ENCODE results near the gene FLVCR1.

FLVCR1 gene

GRCh38 chr1:212915245-212916091 lies 57.4 kb downstream of the FLVCR1 start:
- TF ChIP-seq, protein P1, sequence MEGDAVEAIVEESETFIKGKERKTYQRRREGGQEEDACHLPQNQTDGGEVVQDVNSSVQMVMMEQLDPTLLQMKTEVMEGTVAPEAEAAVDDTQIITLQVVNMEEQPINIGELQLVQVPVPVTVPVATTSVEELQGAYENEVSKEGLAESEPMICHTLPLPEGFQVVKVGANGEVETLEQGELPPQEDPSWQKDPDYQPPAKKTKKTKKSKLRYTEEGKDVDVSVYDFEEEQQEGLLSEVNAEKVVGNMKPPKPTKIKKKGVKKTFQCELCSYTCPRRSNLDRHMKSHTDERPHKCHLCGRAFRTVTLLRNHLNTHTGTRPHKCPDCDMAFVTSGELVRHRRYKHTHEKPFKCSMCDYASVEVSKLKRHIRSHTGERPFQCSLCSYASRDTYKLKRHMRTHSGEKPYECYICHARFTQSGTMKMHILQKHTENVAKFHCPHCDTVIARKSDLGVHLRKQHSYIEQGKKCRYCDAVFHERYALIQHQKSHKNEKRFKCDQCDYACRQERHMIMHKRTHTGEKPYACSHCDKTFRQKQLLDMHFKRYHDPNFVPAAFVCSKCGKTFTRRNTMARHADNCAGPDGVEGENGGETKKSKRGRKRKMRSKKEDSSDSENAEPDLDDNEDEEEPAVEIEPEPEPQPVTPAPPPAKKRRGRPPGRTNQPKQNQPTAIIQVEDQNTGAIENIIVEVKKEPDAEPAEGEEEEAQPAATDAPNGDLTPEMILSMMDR (IDR thresholded peaks at IDR 0.05; ENCODE audit: low read depth, low read length), result peak; percentile 52
- DNase-seq (ENCODE audit: low read depth, low spot score), result peak; percentile 54
- H3K4me3 ChIP-seq (ENCODE audit: low read depth, low read length), result no peak overlapping the region
- in situ Hi-C loops (cut with HindIII; ENCODE audit: low sequenced_read_pairs), result no loop called here

GRCh38 chr1:212916481-212917133 lies 58.5 kb downstream of the FLVCR1 start:
- in situ Hi-C loops (cut with HindIII; ENCODE audit: low sequenced_read_pairs), result no loop called here
- TF ChIP-seq, protein P1 (IDR thresholded peaks at IDR 0.05; ENCODE audit: low read depth, low read length), result no peak
- no peak overlapping the region for H3K4me3 ChIP-seq (ENCODE audit: low read depth, low read length)
- peak; percentile 25 for DNase-seq (ENCODE audit: low read depth, low spot score)

DNA sequence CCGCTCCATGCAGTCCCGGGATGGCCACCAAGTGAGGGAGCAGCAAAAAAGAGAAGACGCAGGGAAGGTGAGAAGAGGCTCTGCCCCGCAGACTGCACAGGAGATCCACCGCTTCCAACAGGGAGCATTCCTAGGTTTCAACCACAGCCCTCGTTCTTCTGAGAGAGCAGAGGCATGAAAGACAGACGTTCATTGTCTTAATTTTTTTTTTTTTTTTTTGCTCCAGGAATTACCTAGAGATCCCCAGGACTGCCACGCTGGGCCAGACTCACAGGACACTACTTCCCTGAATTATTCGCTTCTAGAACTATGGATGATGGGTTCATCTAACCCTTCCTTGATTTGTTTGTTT lies 59.0 kb downstream of the FLVCR1 start:
- in situ Hi-C loops (cut with HindIII; ENCODE audit: low sequenced_read_pairs), result no loop called here
- no peak overlapping the region for H3K4me3 ChIP-seq (ENCODE audit: low read depth, low read length)
- no peak for DNase-seq (ENCODE audit: low read depth, low spot score)
- TF ChIP-seq, protein P1 (IDR thresholded peaks at IDR 0.05; ENCODE audit: low read depth, low read length), result no peak

- no peak overlapping the region for H3K4me3 ChIP-seq (ENCODE audit: low read depth, low read length)
These were observed 59.8 kb downstream of the FLVCR1 start for GRCh38 chr1:212917858-212918257.

GRCh38 chr1:212918824-212919223 lies 60.7 kb downstream of the FLVCR1 start:
- DNase-seq (ENCODE audit: low read depth, low spot score), result no peak
- in situ Hi-C loops (cut with HindIII; ENCODE audit: low sequenced_read_pairs), result no loop called here
- TF ChIP-seq, protein P1 (IDR thresholded peaks at IDR 0.05; ENCODE audit: low read depth, low read length), result no peak
- no peak overlapping the region for H3K4me3 ChIP-seq (ENCODE audit: low read depth, low read length)

More at GRCh38 chr1:212917858-212918257, 59.8 kb downstream of the FLVCR1 start:
- TF ChIP-seq, protein P1 (IDR thresholded peaks at IDR 0.05; ENCODE audit: low read depth, low read length), result no peak
- in situ Hi-C loops (cut with HindIII; ENCODE audit: low sequenced_read_pairs), result no loop called here
- no peak for DNase-seq (ENCODE audit: low read depth, low spot score)

DNA sequence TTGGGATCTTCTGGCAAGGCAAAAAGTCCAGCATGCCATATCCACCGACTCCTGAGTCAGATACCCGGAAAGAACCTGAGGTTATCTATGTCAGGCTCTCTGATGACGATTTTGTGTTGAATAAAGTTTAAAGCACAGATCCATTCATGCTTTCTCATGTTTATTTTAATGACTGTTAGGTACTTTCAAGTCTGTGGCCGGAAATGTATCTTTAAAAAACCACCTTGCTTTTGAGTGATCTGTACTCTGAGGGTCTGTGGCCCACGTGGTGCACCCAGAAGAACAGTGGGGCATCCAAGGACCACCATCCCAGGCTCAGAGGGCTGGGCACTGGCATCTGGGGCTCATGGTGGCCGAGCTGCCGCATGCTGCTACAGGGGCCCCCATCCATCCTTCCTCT lies 62.2 kb downstream of the FLVCR1 start:
- no peak for DNase-seq (ENCODE audit: low read depth, low spot score)
- in situ Hi-C loops (cut with HindIII; ENCODE audit: low sequenced_read_pairs), result no loop called here
- H3K4me3 ChIP-seq (ENCODE audit: low read depth, low read length), result no peak overlapping the region
- TF ChIP-seq, protein P1 (IDR thresholded peaks at IDR 0.05; ENCODE audit: low read depth, low read length), result no peak
